HG03439 (cell line): ENCODE results near the gene TRIM66.

Experiments
- ATAC-seq: cut with Tn5 transposase; IDR thresholded peaks from one replicate; pipeline ENCODE4 v1.9.1; 2021; ENCODE audit warnings: mild to moderate bottlenecking, moderate library complexity; ENCODE audit not compliant: unreplicated experiment

The TRIM66 gene

GRCh38 chr11:8714622-8715225 is 32.3 kb upstream of the TRIM66 start:
- no peak for ATAC-seq

GRCh38 chr11:8713760-8714454 is 31.4 kb upstream of the TRIM66 start:
- no peak for ATAC-seq

GRCh38 chr11:8712506-8712905 is 30.0 kb upstream of the TRIM66 start:
- ATAC-seq: no peak

- no peak for ATAC-seq
Measured at GRCh38 chr11:8711895-8712442, 29.5 kb upstream of the TRIM66 start.

- no peak for ATAC-seq
Measured at GRCh38 chr11:8709777-8710176, 27.3 kb upstream of the TRIM66 start.

- ATAC-seq: no peak
Measured at GRCh38 chr11:8709002-8709672, 26.7 kb upstream of the TRIM66 start.

- ATAC-seq: no peak
Measured at GRCh38 chr11:8707541-8708191, 25.2 kb upstream of the TRIM66 start.

GRCh38 chr11:8706673-8707432 is 24.4 kb upstream of the TRIM66 start:
- ATAC-seq: no peak

GRCh38 chr11:8705146-8705545 is 22.7 kb upstream of the TRIM66 start:
- no peak for ATAC-seq

- ATAC-seq: no peak
Measured at GRCh38 chr11:8704136-8704535, 21.7 kb upstream of the TRIM66 start.

GRCh38 chr11:8702598-8702915 is 20.1 kb upstream of the TRIM66 start:
- no peak for ATAC-seq

- ATAC-seq: no peak
Measured at GRCh38 chr11:8701891-8702597, 19.6 kb upstream of the TRIM66 start.

- ATAC-seq: no peak
Measured at GRCh38 chr11:8699903-8700302, 17.4 kb upstream of the TRIM66 start.

GRCh38 chr11:8698917-8699441 is 16.5 kb upstream of the TRIM66 start:
- no peak for ATAC-seq

GRCh38 chr11:8698379-8698851 is 15.9 kb upstream of the TRIM66 start:
- no peak for ATAC-seq

GRCh38 chr11:8697054-8697453 is 14.6 kb upstream of the TRIM66 start:
- ATAC-seq: no peak

- no peak for ATAC-seq
Measured at GRCh38 chr11:8694137-8694536, 11.7 kb upstream of the TRIM66 start.

GRCh38 chr11:8693555-8693954 is 11.1 kb upstream of the TRIM66 start:
- no peak for ATAC-seq

GRCh38 chr11:8693010-8693551 is 10.6 kb upstream of the TRIM66 start:
- no peak for ATAC-seq

GRCh38 chr11:8692417-8692816 is 10.0 kb upstream of the TRIM66 start:
- ATAC-seq: no peak
